GM19395 (cell line): ENCODE results near the gene NUP42.
"Not testable (repeated sequence)": the region's sequence is repeated elsewhere in the genome, so short reads cannot be mapped to it uniquely, and the experiment has no call there.

ENCODE experiments used
- ATAC-seq: cut with Tn5 transposase; IDR thresholded peaks from one replicate; pipeline ENCODE4 v1.9.1; 2021; ENCODE audit warnings: mild to moderate bottlenecking, moderate library complexity; ENCODE audit not compliant: unreplicated experiment

The NUP42 gene, protein sequence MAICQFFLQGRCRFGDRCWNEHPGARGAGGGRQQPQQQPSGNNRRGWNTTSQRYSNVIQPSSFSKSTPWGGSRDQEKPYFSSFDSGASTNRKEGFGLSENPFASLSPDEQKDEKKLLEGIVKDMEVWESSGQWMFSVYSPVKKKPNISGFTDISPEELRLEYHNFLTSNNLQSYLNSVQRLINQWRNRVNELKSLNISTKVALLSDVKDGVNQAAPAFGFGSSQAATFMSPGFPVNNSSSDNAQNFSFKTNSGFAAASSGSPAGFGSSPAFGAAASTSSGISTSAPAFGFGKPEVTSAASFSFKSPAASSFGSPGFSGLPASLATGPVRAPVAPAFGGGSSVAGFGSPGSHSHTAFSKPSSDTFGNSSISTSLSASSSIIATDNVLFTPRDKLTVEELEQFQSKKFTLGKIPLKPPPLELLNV

DNA sequence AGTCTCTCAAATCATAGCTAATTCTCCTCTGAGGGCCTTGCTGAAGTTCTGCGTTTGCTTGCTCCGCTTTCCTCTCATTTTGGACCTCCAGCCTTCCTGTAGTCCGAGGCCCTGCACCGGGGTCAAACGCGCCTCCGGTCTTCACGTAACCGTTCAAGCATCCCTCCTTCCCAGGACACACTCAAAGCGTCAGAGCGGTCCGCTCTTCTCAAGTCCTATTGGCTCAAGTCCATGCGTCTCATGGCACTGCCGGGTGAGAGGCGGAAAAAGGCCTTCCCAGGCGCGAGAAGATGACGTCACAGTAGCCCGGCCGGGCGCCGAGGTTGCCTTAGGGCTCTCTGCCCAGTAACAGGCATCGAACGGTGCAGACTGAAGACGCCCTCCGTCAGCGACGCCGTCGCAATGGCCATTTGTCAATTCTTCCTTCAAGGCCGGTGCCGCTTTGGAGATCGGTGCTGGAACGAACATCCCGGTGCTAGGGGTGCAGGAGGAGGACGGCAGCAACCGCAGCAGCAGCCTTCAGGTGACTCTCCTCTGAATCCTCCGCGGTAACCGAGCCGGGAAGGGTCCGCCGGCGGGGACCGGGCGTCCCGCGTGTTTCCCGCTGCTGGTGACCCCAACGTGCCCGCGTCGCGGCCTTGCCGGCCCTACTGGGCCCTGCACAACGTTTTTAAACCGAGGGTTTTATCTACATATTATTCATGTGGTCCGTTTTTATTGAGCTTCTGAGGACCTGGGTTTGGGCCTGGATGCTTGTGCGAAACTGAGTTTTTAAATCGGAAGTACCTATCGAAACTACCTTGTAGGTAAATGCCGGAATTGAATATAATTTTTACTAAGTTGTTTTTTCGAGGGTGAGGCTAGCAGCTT lies at the start of gene NUP42:
Gene NUP42, plus strand, starts transcription at position 365 of the 870 bp plus-strand sequence. Its CDS starts 38 bp downstream, at position 403.
- ATAC-seq, result peak; percentile 98

DNA sequence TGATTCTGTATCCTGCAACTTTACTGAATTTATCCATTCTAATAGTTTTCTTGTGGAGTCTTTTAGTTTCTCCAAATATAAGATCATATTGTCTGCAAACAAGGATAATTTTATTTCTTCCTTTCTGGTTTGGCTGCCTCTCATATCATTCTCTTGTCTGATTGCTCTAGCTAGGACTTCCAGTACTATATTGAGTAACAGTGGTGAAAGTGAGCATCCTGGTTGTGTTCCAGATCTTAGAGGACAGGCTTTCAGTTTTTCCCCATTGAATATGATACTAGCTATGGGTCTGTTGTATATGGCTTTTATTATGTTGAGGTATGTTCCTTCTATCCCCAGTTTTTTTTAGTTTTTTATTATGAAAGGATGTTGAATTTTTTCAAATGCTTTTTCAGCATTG lies 48.1 kb upstream of the NUP42 start:
- ATAC-seq, result no peak

DNA sequence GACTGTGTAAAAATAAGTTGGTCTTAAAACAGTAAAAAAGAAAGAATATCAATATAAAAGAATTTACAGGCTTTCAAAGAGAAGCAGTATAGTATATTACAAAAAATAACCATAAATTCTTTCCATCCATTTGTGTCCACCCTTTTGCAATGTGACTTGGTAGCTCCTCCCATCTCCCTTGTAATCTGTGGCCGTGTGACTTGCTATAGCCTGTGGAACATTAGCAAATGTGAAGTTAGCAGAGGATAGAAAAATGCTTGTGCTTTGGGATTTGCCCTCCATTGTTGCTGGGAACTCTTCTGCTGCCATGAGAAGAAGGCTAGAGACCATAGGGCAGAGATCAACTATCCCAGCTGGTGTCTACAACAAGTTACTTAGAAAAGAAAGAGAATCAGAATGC lies 46.1 kb upstream of the NUP42 start:
- ATAC-seq, result no peak

DNA sequence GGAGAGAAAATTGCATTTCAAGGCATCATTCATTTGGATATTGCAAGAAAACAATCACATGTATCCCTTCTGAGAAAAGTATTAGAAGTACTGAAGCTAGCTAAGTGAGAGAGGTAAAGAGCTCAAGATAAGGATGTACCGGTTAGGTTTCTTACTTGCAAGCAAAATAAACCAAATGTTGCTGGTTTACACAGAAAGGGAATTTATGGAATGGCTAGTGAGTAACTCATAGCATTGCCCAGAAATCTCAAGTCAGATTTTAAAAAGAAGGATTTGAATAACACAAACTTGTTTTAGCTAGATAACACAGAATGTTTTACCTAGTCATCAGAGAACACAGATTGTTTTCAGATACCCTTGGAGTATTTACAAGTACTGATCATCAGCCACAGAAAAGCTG lies 45.6 kb upstream of the NUP42 start:
- ATAC-seq, result no peak

DNA sequence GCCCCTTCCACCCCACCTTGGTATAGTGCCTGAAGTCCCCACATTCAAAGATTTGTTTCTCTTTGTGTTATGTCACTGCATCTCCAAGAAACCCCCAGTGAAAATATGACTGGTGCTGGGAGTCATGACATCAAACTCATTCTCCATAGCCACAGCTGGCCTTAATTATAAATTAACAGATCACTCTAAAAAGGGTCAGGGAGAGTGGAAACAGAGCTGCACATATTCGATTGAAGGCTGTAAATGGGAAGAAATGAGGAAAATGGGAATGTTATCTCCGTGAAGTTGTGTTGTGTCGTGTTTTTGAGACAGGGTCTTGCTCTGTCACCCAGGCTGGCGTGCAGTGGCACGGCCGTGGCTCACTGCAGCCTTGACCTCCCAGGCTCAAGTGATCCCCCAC lies 24.2 kb upstream of the NUP42 start:
- no peak for ATAC-seq

DNA sequence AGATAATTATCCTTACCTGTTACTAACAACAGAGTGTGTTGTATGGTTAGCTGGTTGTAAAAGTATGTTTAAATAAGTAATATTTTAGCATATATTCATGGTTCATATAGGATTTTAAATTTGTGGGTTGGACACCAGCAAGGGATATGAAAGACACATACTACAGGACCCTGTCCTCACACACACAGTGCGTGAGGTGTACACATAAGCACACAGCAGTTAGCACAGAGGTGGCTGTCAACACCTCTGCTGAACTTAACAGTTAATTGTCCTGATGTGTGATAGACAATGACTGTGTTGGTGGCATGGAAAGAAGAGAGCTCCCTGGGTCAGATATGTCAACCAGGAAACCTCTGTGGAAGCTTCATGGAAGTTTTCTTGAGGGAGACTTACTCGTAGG lies 23.3 kb upstream of the NUP42 start:
- no peak for ATAC-seq

DNA sequence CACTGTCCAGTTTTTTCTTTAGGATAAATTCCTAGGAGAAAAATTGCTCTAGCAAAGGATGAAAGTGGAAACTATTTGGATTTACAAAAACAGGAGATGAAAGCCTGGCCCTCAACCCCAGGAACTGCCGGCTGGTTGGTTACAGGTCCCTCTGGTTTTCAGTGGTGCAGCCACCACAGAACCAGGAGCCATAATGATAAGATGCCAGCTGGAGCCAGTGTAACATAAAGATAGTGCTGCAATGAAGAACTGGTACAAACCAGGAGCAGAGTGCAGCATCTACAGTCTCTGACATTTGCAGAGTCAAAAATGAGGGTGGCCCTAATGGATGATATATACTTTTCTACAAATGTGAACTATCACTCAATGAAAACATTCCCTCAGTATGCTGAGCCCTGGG lies 20.4 kb upstream of the NUP42 start:
- no peak for ATAC-seq

DNA sequence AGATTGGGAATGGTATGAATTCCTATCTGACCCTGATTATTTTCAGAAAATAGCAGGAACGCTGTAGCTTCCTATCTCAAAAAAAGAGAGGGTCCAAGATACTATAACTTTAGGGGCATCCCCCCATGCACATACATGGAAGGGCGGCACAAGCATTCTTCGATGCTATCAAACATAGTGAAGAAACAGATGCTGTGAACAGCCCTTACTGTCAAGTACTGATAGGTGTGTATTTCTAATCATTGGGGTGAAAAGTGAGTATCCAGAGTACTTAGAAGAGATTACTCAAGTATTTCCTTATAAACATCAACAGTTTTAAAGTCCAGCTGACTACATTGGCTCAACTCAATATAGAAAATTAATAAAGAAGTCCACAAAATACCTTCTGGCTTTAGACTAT lies 17.0 kb upstream of the NUP42 start:
- ATAC-seq, result no peak

DNA sequence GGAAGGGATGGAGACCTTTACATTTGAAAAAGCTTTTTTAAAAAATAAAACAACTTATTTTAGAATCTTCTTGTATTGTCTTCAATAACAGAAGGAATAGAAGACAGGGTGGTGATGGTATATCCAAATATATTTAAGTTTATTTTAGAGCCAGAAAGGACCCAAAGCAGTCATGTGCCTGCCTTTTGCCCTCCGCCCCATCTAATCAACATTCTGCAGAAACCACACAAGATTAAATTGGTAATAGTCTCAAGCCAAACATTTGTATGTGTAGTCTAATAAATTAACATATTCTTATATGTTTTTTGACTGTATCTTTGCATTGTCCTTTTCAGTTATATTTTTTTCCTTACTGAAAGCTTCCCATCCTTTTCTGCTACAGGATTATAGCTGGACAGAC lies 16.5 kb upstream of the NUP42 start:
- ATAC-seq, result no peak

DNA sequence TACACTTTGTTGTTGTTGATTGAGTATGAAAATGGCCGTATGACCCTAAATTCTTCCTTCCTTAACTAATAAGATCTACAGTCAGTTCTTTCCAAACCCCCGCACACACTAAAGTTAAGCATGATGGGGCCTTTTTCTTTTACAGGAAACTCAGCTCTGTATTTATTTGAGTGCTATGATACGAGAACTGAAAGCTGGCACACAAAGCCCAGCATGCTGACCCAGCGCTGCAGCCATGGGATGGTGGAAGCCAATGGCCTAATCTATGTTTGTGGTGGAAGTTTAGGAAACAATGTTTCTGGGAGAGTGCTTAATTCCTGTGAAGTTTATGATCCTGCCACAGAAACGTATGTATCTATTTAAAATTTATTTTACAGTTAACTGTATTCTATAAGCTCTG lies 14.2 kb upstream of the NUP42 start:
- ATAC-seq, result no peak

DNA sequence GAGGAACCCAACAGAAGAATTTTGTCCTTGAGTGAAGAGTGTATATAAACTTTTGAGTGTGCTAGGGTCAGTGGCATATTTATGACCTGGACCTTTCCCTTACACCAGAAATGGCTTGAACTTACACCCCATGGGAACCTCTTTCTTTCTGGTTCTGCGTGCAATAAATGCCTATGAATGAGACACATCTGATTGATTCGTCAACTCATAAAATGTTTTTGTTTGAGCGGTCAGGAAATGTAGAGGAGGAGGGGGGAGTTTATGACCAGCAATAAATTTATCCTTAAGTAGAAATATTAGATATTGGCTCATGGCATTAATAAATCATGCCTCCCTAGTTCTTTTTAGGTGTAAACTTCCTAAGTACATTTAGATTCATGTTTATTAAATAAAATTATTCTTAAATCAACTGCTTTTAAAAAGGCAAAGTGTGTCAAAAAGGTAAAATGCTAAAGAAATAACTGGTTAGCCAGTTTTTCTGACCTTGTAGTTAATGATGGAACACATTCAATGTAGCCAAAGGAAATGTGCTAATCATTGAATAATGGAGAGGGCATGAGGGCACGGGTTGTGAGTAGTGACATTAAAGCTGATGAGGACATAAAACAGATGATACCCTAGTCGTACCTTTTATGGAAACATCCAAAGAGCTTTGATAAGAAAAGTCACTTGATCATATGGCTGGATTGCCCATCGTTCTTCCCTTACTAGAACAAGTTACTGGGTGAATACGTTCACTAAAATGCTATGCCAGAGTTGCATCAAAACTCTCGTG lies 13.6 kb upstream of the NUP42 start:
- ATAC-seq, result no peak

DNA sequence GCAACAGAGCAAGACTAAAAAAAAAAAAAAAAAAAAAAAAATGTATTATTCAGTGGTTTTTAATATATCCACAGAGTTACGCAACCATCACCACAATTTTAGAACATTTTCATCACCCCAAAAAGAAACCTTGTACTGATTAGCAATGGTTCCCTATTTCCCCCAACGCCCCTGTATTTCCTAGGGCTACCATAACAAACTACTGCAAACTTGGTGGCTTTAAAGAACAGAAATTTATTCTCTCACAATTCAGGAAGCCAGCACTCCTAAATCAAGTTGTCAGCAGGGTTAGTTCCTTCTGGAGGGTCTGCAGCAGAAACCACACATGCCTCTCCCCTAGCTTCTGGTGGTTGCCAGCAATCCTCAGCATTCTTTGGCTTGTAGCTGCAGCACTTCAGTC lies 5.9 kb upstream of the NUP42 start:
- ATAC-seq, result no peak

DNA sequence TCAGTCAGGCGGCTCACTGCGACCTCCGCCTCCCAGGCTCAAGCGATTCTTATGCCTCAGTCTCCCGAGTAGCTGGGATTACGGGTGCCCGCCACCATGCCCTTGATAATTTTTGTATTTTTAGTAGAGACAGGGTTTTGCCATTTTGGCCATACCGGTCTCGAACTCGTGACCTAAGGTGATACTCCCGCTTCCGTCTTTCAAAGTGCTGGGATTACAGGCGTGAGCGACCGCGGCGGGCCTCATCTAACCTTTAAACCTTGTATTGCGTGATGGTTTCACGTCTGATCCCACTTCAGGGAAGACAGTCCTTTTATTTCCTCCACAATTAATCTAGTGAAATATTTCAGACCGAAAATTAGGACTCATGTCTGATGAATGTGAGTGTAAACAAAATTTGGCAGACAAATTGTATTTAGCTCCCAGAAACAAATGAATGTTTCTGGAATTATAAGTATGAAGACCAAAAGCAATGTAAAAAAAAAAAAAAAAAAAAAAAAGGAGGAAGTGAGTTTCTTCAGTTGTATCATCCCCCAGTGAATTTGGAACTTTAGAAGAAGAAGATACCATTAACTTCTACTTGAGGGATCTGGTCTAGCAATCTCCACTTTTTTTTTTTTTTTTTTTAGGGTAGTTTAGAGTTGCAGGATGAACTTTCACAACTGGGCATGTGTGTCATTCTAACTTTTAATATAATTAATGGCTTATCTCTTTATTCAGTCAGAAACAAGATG lies 1.6 kb downstream of the NUP42 start:
- ATAC-seq, result no peak

DNA sequence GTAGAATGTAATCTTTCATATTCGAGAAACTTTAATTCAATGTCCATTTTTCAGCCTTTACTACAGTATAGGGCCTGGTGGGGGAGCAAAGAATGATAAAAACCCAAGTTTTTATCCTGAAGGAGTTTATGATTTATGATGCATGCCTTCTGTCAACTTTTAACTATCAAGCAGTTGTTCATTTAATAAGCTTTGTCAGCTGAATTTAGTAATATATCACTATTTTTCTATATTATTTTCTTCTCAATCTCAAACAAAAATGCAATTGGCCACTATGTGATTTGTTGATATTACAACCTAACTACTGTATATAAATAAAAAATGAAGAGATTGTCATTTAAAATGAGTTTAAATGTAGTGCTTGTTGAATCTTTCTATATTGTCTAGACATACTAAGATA lies 2.4 kb downstream of the NUP42 start:
- ATAC-seq, result no peak

DNA sequence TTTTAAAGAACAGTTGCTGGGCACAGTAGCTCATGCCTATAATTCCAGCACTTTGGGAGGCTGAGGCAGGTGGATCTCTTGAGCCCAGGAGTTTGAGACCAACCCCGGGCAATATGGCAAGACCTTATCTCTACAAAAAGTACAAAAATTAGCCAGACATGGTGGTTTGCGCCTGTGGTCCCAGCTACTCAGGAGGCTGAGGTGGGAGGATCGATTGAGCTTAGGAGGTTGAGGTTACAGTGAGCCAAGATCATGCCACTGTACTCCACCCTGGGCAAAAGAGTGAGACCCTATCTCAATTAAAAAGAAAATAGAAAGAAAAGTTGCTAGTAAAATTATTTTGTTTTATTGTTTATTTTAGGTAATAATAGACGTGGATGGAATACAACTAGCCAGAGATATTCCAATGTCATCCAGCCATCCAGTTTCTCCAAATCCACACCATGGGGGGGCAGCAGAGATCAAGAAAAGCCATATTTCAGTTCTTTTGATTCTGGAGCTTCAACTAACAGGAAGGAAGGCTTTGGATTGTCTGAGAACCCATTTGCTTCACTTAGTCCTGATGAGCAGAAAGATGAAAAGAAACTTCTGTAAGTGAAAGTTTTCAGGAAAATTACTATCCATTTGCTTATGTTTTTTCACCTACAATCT lies 3.0 kb downstream of the NUP42 start:
- no peak for ATAC-seq

DNA sequence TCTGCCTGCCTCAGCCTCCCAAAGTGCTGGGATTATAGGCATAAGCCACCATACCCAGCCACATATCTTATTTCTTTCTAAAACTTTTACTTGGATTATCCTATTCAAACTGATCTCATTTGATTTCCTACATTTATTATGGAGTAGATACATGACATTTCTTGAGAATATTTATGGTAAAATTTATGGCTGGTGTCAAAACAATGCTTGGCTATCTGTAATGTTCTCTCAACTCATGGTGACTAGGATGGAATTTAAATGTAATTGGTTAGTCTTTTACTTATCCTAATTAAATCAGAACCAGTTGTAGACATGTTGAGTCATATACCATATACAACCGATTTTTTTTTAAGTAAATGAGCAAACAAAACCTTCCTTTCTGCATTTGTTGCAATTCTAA lies 4.1 kb downstream of the NUP42 start:
- no peak for ATAC-seq

DNA sequence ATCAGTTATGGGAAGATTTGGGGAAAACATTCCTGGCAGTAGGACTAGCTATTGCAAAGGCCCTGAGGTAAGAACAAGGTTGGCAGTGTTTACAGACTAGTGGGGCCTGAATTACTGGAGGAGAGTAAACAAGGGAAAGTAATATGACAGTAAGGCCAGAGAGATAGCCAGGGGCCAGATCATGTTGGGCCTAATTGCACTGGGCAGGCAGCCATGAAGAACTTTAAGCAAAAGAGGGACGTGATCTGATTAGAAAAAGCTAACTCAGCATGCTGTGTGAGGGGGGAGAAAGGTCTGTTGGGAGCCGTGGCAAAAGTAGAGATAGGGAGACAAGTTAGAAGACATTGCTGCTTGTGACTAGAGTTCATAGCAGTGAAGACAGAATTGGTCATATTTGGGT lies 9.2 kb downstream of the NUP42 start:
- no peak for ATAC-seq

DNA sequence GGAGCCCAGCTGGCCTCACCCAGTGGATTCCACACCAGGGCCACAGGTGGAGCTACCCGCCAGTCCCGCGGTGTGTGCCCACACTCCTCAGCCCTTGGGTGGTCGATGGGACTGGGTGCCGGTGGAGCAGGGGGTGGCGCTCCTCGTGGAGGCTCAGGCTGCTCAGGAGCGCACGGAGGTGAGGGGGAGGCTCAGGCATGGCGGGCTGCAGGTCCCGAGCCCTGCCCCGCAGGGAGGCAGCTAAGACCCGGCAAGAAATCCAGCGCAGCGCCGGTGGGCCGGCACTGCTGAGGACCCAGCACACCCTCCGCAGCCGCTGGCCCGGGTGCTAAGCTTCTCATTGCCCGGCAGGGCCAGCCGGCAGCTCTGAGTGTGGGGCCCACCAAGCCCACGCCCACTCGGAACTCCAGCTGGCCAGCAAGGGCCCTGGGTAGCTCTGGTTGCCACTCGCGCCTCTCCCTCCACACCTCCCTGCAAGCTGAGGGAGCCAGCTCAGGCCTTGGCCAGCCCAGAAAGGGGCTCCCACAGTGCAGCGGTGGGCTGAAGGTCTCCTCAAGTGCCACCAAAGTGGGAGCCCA lies 11.9 kb downstream of the NUP42 start:
- not testable (repeated sequence) for ATAC-seq

DNA sequence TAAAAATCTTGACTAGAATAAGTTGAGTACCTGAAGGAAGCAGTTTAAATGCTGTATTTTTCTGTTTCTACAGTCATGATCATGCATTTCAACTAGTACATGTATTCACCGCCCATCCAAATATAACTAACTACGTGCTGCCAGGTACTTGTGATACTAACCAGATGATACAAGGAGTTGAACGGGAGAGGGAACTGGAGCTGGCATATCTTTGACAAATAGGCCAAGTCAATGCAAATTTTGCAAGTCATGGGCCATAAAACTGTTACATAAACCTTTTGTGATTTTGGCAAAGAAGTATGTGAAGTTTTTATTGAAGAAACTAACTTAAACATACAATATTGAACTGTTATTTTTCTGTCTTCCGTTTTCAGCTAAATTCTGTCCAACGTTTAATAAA lies 14.5 kb downstream of the NUP42 start:
- ATAC-seq, result no peak

DNA sequence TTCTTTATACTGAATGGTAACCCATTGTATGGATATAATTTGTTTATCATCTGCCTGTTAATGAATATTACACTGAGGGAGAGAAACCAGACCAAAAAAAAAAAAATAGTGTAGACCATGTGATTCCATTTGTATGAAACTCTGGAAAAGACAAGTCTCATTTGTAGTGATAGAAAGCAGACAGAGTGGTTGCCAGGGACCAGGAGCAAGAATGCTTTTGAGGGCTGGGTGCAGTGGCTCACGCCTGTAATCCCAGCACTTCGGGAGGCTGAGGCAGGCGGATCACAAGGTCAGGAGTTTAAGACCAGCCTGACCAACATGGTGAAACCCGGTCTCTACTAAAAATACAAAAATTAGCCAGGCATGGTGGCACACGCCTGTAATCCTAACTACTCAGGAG lies 15.9 kb downstream of the NUP42 start:
- not testable (repeated sequence) for ATAC-seq
